ENCODE results near the gene GAK.

Gene GAK

DNA sequence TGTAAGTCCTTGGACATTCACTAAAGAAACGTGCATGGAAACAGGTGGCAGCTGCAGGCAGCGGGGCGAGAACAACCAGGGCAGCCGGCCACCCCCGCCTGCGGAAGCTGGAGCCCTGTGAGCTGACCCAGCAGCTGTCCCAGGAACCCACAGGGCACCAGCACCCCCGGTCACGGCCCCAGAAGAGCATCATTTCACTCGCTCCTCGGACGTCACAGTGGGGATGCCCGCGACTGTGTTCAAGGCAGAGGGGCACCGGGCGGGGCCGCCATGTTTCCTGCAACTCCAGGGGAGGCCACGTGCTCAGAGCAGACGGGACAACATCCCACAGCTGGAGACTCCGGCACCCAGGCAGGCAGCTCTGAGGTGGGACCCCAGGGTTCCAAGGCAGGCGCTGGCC, 61.2 kb downstream of the GAK start:
- ATAC-seq (no peak), DNase-seq (no peak)

GRCh38 chr4:869776-870175, 62.3 kb downstream of the GAK start:
- DNase-seq (no peak), ATAC-seq (no peak)

DNA sequence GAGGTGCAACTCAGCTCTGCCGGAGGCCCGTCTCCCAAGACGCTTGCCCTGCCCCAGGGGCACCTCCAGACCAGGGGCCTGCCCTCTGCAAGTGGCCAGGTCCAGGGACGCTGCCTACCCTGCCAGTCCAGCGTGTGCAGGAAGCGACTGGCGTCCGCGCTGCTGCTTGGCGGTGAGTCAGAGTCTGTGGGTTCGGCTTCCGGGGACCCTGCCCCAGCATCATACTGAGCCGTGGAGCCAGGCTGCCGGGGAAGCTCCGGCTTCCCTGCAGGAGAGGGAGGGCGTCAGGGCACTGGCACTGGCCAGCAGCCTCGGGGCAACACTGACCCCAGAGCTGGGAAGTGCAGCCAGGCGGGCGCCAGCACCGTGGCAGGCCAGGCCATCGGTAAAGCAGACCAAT, 63.7 kb downstream of the GAK start:
- ATAC-seq = no peak
- DNase-seq = no peak

DNA sequence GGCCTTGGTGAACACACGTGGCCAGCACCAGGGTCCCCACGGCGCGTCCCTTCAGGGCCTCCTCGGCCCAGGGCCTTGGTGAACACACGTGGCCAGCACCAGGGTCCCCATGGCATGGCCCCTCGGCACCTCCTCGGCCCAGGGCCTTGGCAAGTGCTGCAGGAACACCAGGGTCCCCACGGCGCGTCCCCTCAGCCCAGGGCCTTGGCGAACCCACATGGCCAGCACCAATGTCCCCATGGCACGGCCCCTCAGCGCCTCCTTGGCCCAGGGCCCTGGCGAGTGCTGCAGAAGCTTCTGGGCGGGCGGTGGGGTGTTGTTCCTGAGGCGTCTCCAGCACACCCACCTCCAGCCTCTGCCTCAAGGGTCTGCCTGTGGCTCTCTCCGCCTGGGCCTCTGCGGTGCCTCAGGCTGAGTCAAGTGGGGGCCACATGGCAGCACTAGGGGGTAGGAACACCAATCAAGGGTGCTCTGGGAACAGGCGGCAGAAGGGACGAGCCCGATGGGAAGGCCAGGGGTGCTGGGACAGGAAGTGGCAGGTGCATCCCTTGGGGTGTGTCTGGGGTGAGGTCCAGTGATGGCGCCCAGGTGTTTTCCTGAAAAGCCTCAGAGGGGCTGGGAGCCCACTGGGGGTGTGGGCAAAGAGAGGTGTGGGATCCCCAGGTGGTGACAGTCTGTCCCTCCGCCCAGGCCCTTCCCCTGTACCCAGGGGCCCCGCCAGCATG, 64.4 kb downstream of the GAK start:
- DNase-seq = no peak
- ATAC-seq = no peak

DNA sequence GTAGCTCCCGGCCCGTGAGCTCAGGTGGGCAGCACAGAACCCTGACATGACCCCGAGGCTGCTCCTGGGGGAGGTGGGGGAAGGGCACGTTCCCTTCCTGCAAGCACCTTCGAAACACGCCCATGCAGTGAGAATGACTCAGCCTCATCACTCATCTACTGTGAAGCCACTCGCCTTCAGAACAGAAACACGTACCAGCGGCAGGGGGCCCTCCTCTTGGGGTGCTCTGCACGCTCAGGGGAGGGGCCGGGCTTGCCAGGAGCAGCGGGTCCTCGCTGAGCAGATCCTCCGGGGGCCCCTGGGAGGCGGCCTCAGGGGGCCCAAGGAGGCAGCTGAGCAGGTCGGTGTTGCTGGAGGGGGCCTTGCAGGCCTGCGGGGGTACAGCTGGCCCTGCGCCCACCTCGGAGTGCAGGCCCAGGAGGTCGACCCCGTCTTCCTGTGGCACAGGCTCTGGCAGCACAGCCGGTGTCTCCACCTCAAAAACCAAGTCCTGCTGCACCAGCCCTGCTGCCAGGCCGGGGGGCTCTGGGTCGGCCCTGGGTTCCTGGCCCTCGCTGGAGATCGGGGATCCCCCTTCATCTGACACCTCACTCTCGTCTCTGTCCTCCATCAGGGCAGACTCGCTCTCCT, 65.2 kb downstream of the GAK start:
- ATAC-seq = no peak

DNA sequence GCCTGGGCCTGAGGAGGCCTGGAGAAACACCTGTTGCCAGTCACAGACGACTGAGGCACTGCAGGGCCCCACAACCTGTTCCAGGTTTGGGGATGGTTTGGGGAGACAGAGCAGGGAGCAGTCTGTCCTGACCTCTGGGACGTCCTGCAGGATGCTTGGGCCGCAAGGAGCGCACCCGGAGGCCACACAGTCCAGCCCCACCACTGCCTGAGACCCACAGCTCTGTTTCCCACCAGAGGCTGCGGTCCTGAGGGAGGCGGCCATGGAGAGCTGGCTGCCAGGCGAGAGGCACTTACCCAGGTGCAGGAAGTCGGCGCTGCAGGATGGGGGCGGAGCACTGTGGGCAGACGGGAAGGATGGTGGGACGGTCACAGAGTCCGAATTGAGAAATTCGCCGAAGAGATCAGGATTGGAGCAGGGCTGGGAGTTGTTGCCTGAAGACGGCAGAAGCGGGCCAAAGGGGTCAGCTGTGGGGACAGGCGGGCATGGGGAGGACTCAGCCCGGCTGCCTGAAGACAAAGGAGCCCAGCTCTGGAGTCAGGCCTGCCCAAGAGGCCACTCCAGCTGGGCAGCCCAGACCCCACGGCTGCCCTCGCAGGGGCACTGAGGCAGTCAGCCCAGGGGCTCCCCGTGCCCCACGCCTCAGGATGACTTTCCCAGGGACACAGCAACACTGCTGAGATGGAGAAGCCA, 65.9 kb downstream of the GAK start:
- no peak for DNase-seq
- ATAC-seq = no peak

More for the DNA sequence above, 65.2 kb downstream of the GAK start:
- DNase-seq = no peak

DNA sequence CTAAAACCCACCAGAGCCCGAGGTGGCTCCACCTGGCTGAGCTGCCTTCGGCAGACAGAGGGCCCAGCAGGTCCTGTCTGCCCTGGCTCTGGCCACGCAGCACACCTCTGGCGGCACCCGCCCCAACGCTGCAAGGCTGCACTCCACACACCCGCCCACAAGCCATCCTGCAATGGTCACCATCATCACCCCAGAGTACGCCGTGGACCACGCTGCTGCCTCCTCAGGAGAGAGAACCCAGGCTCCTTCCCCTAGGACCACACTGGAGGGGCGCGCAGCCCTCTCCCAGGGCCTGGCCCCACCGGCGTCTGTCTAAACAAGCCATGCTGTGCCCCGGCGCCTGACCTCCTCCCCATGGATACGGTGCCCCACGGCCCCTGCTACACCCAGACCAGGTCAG, 66.5 kb downstream of the GAK start:
- no peak for DNase-seq
- ATAC-seq = no peak

DNA sequence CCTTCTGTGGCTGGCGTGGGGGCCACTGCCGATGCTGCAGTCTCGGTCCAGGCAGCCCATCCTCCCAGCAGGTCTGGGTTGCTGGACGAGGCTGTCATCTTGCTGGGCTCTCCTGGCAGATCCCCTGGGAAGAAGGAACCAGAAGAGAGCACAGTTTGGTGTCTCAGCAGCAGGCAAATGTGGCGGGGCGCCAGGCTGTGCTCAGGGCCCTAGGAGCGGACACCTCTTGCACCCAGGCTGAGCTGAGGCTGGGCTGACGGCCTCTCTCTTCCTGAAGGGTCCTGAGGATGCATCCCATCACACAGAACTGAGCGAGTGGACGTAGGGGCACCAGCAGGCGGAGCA, 67.0 kb downstream of the GAK start:
- ATAC-seq (no peak), DNase-seq (no peak)

DNA sequence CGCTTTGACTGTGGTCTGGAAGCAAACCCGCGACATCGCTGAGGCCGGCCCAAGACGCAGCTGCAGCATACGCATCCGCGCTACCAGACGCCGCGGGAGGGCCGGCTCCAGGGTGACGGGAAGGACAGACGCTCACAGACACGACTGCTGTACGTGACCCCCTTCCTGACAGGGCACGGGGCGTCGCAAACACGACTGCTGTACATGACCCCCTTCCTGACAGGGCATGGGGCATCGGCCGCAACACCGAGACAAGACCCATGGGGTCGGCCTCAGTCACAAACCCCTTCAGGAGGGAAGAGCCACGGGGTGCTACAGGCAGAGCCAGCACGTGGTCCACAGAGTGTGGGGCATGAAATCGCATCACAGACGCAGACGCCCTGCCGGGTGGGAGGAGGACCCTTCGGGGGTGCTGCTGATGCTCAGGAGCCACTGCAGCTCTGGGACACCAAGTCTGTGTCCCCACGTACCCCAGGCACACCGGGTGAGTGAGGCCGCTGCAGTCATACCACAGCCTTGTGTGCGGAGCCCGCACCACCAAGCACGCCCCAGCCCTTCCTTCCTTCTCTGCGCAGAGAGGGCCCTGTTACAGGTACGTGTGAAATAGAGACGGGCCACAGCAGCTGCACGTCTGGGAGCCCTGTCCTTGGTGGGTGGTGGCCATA, 67.5 kb downstream of the GAK start:
- no peak for DNase-seq
- ATAC-seq = no peak

DNA sequence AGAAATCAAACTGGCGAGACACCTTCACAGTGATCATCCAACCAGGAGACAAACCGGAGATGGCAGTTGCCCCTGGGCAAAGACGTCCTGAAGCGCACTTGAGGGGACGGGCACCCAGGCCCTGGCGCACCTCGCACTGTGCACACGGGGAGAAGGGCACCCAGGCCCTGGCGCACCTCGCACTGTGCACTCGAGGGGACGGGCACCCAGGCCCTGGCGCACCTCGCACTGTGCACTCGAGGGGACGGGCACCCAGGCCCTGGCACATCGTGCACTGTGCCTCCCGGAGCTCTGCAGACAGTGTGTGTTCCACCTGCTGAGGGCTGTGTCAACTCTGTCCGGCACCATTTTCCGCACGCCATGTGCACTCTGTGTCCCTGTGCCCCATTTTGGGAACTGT, 71.6 kb downstream of the GAK start:
- DNase-seq (no peak), ATAC-seq (no peak)

DNA sequence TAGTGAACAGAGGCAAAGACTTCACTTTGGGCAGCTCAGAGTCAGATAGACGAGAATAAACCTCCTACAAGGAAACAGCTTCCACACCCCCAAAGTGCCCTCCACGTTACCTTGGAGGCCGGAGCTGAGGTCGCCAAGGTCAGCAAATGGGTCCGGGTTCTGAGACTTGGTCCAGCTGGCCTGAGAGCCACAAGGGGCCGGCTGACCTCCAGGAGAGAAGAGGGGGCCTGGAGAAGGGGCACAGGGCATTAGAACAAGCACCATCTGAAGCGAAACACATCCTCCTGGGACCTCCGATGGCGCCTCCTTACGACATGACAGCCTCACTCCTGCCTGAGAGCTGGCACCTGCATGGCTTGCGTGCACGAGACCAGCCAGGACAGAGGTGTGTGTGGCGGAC, 72.6 kb downstream of the GAK start:
- DNase-seq (no peak), ATAC-seq (no peak)

GRCh38 chr4:858831-859451, 73.2 kb downstream of the GAK start:
- ATAC-seq (no peak), DNase-seq (no peak)

- DNase-seq (no peak), ATAC-seq (no peak)
Measured at GRCh38 chr4:858041-858481, 74.1 kb downstream of the GAK start.

DNA sequence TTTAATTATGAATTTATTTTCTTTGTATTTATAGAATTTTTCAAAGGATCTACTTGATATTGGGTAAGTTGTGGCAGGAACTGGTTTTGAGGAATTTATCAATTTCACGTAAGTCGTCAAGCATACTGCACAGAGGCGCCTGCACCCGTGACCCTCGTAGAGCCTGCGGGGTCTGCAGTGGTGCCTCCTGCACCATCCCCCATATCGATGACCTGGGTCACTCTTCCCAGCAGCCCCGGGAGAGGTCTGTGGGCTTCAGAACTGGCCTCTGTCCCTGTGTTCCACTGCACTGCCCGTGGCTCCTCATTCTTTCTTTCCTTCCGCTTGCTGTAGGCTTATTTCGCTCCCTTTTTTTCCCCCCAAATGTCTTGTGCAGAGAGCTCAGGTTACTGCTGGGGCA, 74.7 kb downstream of the GAK start:
- no peak for ATAC-seq

DNA sequence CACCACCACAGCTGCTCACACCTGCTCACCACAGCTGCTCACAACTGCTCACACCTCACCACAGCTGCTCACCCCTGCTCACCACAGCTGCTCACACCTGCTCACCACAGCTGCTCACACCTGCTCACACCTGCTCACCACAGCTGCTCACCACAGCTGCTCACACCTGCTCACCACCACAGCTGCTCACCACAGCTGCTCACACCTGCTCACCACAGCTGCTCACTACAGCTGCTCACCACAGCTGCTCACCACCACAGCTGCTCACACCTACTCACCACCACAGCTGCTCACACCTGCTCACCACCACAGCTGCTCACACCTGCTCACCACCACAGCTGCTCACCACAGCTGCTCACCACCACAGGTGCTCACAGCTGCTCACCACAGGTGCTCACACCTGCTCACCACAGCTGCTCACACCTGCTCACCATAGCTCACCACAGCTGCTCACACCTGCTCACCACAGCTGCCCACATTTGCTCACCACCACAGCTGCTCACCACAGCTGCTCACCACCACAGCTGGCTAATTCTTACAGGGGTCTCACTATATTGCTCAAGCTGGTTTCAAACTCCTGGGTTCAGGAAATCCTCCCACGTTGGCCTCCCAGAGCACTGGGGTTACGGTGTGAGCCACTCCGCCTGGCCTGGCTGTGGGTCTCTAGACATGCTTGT, 75.8 kb downstream of the GAK start:
- ATAC-seq (no peak), DNase-seq (no peak)

More for the DNA sequence above, 74.7 kb downstream of the GAK start:
- DNase-seq = no peak

GRCh38 chr4:855880-856224, 76.3 kb downstream of the GAK start:
- DNase-seq (no peak), ATAC-seq (no peak)

GRCh38 chr4:854356-854755, 77.8 kb downstream of the GAK start:
- DNase-seq (no peak), ATAC-seq (no peak)

DNA sequence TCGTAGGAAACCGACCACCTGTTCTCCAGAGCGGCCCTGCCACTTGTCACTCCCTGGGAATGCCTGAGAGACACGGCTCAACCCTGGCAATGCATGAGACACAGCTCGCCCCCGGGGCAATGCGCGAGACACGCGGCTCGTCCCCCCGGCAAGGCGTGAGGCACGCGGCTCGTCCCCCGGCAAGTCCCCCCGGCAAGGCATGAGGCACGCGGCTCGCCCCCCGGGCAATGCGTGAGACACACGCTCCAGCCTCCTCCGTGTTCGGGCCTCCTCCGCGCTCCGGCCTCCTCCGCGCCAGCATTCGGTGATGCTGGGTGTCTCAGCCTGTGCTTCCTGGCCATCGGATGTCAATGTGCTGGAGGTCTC, 78.7 kb downstream of the GAK start:
- DNase-seq = no peak
- ATAC-seq = no peak

GRCh38 chr4:851701-852430, 80.2 kb downstream of the GAK start:
- DNase-seq = no peak
- no peak for ATAC-seq

DNA sequence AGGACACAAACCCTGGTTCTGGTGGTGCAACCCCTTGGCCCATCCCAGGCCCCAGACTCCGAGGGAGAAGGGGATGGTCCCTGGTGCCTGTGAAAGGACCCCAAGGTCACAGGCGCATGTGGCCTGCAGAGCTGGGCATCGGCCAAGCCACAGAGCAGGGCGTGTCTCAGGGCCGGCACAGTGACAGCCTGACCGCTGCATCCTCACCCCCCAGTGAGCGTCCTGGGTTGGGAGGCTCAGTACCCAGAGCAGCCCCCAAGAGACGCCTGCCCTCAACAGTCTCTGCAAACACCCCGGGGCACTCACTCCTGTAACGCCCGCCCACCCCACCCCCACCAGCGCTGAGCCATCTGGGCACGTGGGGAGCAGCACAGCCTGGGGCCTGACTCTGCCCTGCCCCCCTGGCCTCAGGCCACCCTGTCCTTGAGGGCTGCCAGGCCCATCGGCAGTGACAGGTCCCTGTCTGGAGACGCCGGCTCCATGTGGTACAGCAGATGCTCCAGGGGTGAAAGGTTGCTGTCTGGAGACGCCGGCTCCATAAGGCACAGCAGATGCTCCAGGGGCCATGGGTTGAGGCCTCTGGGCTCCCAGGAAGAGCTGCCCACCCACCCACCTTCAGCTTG, 81.7 kb downstream of the GAK start:
- ATAC-seq (no peak), DNase-seq (no peak)

Data from stimulated activated naive CD8-positive, alpha-beta T cell treated with anti-CD3 and anti-CD28 coated beads, Interleukin-15, Interleukin-2, amounts not matched to agents 100 U/mL and 50 U/mL, for 24 hours (primary cell).